ENCODE data around the gene POGK. TPM values are rescaled to one million over a fixed set of nuclear protein-coding genes. Genes with fewer than 3 reads are reported as not detected.

POGK gene
- polyA plus RNA-seq, 1 donor (not counting 4 experiments of a cell fraction or from before 2014, with no cell fraction given): 14.7 TPM

- FAIRE-seq (no peak), DNase-seq (ENCODE audit: low read depth, low spot score) (no peak)
- H3K36me3 ChIP-seq (ENCODE audit: control insufficient read depth in 2 of 2, extremely low read depth in 1 of 2, insufficient read depth in 2 of 2, low read length in 2 of 2): no peaks in the 10 kb centered on the region
- no peak overlapping the region for H3K27ac ChIP-seq (ENCODE audit: control insufficient read depth, insufficient read depth, low read length)
- no peak overlapping the region for H3K9ac ChIP-seq (ENCODE audit: control insufficient read depth, extremely low read depth, insufficient read depth, low read length)
- H3K4me1 ChIP-seq (ENCODE audit: control insufficient read depth, extremely low read depth, insufficient read depth, low read length): no peaks in the 10 kb centered on the region
- no peaks in the 10 kb centered on the region for H3K9me3 ChIP-seq (ENCODE audit: control insufficient read depth, low read depth, low read length)
- no peak overlapping the region for H2AFZ ChIP-seq (ENCODE audit: control insufficient read depth, low read length)
- no peaks in the 10 kb centered on the region for H4K20me1 ChIP-seq (ENCODE audit: control insufficient read depth, extremely low read depth, insufficient read depth, low read length)
- no peaks in the 10 kb centered on the region for H3K79me2 ChIP-seq (ENCODE audit: control insufficient read depth, insufficient read depth, low read length)
- H3K27me3 ChIP-seq (ENCODE audit: control insufficient read depth, extremely low read depth, insufficient read depth, low read length): no peaks in the 10 kb centered on the region
- H3K9me1 ChIP-seq (ENCODE audit: control insufficient read depth, extremely low read depth, insufficient read depth, low read length): no peaks in the 10 kb centered on the region
- H3K4me2 ChIP-seq (ENCODE audit: control insufficient read depth, extremely low read depth, insufficient read depth, low read depth, low read length): no peak overlapping the region
- dilution Hi-C loops (cut with MboI; ENCODE audit: extremely low pct_ligation_motif_present, low sequenced_read_pairs): no loop called here
- no peak overlapping the region for H3K4me3 ChIP-seq (ENCODE audit: control insufficient read depth in 2 of 3, extremely low read depth in 1 of 3, insufficient read depth in 2 of 3, low read depth in 1 of 3, low read length in 3 of 3)
- no peak for TF ChIP-seq CTCF (optimal IDR thresholded peaks at IDR 0.05 in 1 of 3, IDR thresholded peaks at IDR 0.05 in 1 of 3, conservative IDR thresholded peaks at IDR 0.05 in 1 of 3; ENCODE audit: extremely low read depth in 1 of 3, insufficient read depth in 2 of 3, low read length in 3 of 3)
- no peak for TF ChIP-seq EZH2 (IDR thresholded peaks at IDR 0.05; ENCODE audit: low read length)
Observed at GRCh38 chr1:166895766-166896165, 56.5 kb downstream of the POGK start.

GRCh38 chr1:166899769-166900168 lies 60.5 kb downstream of the POGK start:
- no peak for FAIRE-seq
- no peak overlapping the region for H3K9ac ChIP-seq (ENCODE audit: control insufficient read depth, extremely low read depth, insufficient read depth, low read length)
- dilution Hi-C loops (cut with MboI; ENCODE audit: extremely low pct_ligation_motif_present, low sequenced_read_pairs): no loop called here

More at GRCh38 chr1:166899769-166900168, 60.5 kb downstream of the POGK start:
- no peaks in the 10 kb centered on the region for H3K79me2 ChIP-seq (ENCODE audit: control insufficient read depth, insufficient read depth, low read length)
- no peak overlapping the region for H3K27ac ChIP-seq (ENCODE audit: control insufficient read depth, insufficient read depth, low read length)
- no peaks in the 10 kb centered on the region for H3K9me3 ChIP-seq (ENCODE audit: control insufficient read depth, low read depth, low read length)
- no peaks in the 10 kb centered on the region for H4K20me1 ChIP-seq (ENCODE audit: control insufficient read depth, extremely low read depth, insufficient read depth, low read length)
- peaks cover 3% of the 10 kb centered on the region for H3K4me1 ChIP-seq (ENCODE audit: control insufficient read depth, extremely low read depth, insufficient read depth, low read length)
- no peaks in the 10 kb centered on the region for H3K9me1 ChIP-seq (ENCODE audit: control insufficient read depth, extremely low read depth, insufficient read depth, low read length)
- H3K4me3 ChIP-seq (ENCODE audit: control insufficient read depth in 2 of 3, extremely low read depth in 1 of 3, insufficient read depth in 2 of 3, low read depth in 1 of 3, low read length in 3 of 3): no peak overlapping the region
- no peak overlapping the region for H2AFZ ChIP-seq (ENCODE audit: control insufficient read depth, low read length)
- no peak overlapping the region for H3K4me2 ChIP-seq (ENCODE audit: control insufficient read depth, extremely low read depth, insufficient read depth, low read depth, low read length)
- no peaks in the 10 kb centered on the region for H3K36me3 ChIP-seq (ENCODE audit: control insufficient read depth in 2 of 2, extremely low read depth in 1 of 2, insufficient read depth in 2 of 2, low read length in 2 of 2)
- TF ChIP-seq CTCF (optimal IDR thresholded peaks at IDR 0.05 in 1 of 3, IDR thresholded peaks at IDR 0.05 in 1 of 3, conservative IDR thresholded peaks at IDR 0.05 in 1 of 3; ENCODE audit: extremely low read depth in 1 of 3, insufficient read depth in 2 of 3, low read length in 3 of 3) (no peak), EZH2 (IDR thresholded peaks at IDR 0.05; ENCODE audit: low read length) (no peak)
- DNase-seq (ENCODE audit: low read depth, low spot score): no peak
- no peaks in the 10 kb centered on the region for H3K27me3 ChIP-seq (ENCODE audit: control insufficient read depth, extremely low read depth, insufficient read depth, low read length)

All from keratinocyte (primary cell).